Activated CD8-positive, alpha-beta memory T cell treated with anti-CD3 and anti-CD28 coated beads, Interleukin-2, amount 50 U/mL, for 1 hour (primary cell): Measurements from ENCODE around the gene GMPPA.

Experiments used
- DNase-seq: peaks from one replicate; pipeline ENCODE4 v3.0.0-alpha.2; 2020; ENCODE audit errors: extremely low read depth

The GMPPA gene

DNA sequence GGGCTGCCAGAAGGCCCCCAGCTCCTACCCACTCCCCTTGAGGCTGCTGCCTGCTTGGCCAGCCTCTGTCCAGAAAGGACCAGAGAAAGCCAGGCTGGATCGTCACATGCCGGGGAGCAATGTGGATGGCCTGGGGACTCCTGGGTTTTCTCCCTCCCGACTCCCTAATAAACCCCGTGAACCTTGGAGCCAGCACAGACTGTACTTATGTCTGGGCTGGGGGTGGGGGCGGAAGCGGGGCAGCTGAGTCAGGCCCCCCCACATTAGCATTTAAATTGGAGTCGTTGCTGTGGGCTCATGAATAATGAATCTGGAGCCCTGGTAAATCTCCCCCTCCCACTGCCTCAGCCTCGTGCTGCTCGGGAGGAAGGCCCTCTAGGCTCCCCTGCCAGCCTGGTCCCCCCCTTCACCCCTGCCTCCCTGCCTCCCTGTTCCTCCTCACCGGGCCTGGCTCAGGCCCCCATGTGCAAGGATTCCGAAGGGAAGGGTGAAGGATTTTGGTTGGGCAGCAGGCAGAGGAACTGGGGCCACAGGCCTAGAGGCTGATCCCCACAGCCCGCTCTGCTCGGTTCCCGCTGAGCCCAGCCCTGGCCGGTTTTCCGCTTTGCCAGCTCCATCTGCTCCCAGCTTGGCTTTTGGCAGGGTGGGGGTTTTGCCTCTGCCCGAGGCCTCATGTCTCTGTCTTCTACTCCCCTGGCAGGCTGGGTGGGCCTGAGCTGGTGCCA, 8.3 kb downstream of the GMPPA start:
- DNase-seq = no peak

DNA sequence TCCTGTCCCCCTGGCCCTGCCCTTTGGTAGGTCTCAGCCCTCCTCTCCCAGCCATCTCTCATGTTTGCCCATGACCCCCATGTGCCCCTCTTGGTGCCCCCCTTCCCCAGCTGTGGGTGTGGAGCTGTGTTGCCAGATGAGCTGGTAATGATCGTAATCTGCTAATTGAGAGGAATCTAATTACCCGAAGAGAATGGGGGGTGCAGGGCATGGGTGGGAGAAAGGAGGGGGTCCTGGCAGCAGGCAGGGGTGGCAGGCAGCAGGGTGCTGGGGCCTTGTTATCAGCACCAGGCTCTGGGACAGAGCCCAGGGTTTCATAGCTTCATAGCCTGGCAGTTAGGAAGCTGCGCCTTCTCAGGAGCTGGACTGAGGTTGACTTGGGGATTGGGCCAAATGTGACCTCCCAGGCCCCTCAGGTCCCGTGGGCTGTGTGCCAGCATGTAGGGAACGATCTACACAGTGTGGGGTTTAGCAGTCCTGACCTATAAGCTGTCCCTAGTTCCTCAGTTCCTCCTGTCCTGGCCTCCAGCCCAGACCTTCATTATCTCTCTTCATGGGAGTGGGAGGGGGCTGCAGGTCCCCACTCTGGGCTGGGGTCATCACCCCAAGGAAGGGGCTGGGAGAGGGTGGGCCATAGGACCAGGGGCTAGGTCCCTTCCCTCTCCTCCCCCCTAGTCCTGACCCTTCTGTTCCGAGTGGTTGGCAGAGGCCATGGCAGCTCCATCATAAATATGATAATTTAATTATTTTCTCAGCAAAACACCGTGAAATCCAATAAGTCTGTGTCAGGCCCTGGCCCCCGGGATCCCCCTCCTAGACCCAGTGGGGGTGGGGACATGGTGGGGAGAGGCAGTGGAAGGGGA, 9.1 kb downstream of the GMPPA start:
- no peak for DNase-seq

DNA sequence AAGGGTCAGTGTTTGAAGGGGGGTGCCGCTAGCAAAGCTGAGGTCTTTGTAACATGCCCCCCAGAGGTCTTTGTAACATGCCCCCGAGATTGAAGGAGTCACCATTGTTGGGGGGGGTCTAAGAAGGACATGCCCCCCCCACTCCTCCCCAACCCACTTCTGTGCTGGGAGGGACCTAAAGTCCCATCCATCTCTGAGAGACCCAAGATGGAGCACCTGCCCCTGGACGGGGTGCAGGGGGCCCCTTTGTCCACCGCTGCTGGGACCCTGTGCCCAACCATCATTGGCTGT, 9.7 kb downstream of the GMPPA start:
- DNase-seq = no peak

DNA sequence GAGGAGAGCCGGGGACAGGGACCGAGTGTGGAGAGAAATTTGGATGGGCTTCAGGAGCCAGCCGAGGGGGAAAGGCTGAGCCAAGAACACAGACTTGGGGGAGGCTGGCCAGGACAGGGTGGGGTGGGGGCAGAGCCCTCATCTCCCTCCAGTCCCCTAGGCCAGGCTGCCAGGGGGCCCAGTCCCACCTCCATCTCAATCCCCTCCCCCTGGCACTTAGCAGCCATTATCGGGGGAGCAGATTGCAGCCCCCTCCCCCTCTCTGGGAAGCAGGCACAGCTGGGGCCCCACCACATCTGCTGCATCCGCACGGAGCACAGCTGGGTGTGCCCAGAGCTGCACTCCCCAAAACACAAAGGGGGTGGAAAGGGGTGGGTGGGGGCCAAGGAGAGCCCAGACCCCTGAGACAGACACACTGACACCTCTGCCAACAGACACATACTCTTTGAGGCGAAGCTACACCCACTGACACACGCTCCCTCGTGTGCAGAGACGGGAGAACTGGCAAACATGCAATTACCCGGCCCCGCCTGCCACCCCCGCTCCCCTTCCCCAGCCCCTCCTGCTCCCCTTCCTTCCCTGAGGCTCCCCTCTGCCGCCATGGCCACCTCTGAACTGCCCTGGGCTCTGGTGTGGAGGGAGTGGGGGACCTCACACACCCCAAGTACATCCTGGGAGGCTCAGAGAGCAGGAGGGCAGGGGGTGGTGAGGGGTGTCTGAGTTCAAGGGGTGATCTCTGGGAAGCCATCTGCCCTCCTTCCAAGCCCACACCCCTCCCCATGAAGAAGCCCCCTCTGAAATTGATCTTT, 10.5 kb downstream of the GMPPA start:
- no peak for DNase-seq

DNA sequence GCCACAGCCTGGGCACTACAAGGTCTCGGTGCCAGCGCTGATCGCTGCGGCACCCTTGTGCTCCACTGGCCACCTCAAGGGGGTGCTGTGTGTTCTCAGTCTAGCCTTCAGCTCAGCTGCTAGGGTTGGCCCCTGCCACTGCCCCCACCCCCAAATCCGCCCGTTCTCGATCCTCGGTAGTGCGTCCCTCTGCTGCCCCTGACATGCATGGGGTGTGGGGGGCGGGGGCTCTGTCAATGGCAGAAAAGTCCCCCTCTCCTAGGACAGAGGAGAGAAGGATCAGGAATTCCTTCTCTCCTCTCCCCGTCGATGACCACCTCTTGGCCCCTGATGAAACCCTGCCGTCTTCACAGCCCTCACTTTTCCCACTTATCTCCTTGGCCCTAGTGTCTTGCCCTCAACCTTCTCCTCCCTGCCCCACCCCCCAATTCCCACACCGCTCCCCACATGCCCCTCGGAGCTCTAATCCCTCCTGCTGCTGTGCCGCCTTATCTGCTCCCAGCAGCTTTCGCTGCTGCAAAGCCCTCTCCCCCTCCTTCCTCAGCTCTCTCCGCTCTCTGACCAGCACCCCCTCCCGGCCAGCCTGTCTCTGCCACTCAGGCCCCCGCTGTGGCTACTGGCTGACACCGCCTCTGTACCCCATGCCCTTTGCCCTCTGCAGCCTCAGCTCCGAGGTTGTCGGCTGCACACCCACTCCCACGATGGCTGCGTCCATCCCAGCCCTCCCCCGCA, 11.3 kb downstream of the GMPPA start:
- DNase-seq = no peak

DNA sequence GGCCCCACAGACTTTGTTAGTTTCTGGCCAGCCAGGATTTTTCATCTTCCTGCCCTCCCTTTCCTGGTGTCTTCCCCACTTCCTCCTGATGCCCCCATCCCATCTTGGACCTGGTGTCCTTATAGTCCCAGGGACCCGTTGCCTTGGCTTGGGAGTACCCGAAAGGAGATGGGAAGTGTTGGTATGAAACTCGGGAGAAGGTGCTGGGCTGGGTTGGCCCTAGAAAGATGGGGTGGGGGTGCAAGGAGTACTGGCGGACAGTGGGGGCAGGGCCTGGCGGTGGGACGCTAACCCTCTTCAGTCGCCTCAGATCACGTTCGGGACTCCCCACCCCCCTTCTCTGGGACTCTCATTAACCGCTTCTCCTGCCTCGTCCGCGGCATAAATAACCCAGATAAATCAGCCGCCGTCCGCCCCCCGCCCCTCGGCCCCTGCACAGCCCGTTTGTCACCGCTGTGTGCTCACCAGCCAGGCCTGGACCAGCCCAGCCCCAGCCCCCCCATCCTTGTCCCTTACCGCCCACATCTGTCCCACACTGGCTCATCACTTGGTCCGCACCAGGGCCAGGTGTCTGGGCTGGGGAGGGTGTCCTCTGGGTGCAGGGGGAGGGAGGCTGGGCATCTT, 11.9 kb downstream of the GMPPA start:
- DNase-seq = no peak

DNA sequence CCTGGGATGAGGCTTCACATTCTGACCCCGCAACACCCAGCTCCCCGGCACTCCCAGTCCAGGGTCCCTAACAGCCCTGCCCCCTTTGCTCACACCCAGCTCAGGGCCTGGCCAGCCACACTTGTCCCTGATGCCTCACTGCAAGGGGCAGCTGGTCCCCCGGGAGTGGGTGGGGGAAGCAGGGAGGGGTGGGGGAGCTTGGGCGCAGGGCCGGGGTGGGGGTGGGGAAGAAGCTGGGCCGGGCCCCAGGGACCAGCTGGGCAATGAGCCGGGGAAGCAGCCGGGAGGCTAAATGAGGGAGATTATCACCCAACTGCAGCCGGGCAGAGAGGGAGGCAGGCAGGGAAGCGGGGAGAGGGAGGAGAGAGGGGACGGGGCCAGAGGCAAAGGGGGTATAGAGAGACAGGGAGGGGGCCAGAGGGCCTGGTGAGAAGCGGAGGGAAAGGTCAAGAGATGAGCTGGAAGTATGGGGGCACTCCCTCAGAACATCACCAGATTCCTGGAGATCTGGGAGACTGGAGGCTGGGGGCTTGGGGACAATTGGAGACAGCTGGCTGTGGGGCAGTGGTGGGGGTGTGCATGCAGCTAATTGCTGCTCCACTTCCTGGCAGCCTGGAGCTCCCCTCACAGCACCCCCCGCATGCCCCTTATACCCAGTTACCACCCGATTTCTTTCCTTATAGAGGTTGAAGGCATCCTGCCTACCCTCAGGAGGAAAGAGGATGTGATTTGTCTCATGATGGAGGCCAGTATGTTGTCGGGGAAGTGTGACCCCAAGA, 13.0 kb downstream of the GMPPA start:
- no peak for DNase-seq

DNA sequence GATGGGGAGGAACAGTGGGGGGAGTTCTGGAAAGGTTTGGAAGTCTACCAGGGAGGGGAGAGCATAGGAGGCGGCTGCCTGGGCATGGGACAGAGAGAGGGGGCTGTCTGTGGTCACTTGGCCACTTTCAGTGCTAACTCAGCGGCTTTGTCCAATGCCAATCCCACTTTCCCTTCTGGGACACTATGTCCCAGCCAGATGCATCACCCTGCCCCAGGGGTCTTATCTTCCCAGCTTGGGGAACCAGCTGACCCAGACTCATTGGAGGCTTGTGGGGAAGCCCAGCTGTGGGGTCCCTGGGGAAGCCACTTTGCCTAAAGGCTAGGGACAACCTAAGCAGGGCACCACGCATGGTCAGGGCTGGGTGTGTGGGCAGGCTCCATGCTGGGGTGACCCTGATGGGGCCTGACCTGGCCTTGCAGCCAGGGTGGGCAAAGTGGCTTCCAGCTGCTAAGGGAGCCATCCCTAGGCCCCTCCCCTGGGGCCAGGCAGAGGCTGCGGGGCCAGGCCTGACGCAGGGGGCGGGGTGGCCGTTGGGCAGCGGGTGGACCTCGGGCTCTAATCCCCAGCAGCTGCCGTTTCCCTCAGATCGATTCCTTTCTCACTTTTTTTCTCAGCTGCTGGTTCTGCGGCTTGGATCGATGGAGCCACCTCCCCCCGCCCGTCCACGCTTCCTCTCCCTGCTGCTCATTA, 14.0 kb downstream of the GMPPA start:
- DNase-seq = no peak

DNA sequence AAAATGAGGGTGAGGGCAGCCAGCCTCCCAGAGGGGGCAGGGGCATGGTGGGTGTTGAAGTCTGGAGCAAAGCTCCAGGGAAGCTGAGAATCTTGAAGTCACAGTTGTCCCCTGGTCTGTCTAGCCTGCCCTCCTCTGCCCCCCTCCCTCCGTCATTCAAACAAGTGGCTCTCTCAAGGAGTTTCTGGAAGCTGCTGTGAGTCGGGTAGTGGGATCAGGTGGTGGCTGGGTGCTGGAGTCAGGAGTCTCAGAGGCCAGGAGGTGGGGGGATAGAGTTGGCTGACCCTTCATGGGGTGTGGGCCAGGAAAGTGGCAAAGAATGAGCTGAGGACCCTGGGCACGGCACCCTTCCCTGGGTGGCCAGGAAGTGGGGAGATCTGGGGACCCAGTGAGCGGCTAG, 15.1 kb downstream of the GMPPA start:
- DNase-seq = no peak

DNA sequence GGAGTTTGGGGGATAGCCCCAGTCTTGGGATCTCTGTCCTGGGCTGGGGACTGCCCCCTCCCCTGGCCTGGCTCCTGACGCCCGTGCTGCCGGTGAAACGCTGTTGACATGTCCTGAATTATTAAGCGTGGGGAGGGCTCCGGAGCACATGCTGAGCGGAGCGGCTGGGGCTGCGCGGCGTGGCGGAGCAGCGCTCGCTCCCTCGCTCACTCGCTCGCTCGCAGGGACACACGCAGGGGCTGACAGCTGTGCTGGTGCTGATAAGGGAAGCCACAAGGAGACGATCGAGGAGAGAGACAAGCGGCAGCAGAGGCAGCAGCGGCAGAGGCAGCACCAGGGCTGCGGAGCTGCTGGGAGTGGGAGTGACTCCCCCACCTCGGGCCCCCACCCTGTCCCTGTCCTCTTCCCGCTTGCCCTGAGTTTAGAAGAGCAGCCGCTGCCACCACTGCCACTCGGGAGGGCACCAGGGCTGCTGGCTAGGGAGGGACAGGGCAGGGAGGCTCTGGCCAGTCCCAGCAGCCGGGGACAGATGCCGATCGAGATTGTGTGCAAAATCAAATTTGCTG, 15.6 kb downstream of the GMPPA start, which contains the start of gene ASIC4:
Gene ASIC4 (plus strand): TSS at position 287 of the 566 bp plus-strand sequence. CDS start 243 bp downstream, at position 530.
- DNase-seq = no peak

DNA sequence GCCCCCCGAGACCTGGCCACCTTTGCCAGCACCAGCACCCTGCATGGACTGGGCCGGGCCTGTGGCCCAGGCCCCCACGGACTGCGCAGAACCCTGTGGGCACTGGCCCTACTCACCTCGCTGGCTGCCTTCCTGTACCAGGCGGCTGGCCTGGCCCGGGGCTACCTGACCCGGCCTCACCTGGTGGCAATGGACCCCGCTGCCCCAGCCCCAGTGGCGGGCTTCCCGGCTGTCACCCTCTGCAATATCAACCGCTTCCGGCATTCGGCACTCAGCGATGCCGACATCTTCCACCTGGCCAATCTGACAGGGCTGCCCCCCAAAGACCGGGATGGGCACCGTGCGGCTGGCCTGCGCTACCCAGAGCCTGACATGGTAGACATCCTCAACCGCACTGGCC, 16.1 kb downstream of the GMPPA start:
- no peak for DNase-seq

DNA sequence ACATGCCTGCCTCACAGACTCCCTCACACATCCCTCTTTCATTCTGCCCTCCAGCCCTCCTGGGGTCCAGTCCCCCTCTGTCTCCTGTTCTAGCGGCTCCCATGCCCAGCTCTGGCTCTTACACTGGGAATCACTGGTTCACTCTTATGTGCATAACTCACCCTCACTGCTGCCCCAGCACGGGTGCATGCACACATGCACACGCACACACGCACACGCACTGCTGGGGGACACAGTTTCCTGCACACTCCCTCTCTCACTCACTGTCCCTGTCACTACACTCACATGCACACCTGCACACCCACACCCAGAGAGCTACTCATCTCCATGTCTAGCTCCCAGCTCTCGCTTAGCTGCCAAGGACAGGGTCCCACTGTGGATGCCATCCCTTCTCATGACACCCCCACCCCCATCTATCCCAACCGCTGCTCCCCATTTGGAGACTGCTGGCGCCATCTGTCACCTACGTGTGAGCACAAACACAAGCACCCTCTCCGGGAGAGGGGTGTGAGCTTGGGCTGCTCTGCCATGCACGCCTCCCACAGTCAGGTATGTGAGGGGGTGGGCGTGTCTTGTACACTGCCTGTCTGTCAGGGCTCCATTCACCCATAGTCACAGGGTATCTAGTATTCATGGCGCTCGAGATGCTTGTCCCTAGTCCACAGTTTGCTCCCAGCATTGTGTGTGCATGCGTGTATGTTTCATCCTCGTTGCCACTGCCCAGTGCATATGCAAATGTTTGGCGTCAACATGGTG, 17.4 kb downstream of the GMPPA start:
- no peak for DNase-seq

DNA sequence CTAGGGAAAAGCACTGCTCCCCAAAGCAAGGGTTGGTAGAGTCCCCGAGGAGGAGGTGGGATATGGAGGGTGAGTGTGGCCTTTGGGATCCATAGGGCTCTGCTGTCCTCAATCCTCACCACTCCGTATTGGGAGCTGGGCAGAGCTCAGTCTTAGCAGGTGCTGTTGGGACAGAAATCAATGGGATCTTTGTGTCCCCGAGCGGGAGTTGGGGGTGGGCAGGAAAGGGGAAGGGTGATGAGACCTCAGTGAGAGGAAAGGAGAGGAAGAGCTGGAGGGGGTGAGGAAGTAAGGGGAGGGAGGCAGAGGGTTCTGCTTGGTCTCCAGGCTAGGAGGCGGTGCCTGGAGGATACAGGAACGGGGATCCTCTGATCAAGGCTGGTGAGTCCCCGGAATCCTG, 18.2 kb downstream of the GMPPA start:
- no peak for DNase-seq

DNA sequence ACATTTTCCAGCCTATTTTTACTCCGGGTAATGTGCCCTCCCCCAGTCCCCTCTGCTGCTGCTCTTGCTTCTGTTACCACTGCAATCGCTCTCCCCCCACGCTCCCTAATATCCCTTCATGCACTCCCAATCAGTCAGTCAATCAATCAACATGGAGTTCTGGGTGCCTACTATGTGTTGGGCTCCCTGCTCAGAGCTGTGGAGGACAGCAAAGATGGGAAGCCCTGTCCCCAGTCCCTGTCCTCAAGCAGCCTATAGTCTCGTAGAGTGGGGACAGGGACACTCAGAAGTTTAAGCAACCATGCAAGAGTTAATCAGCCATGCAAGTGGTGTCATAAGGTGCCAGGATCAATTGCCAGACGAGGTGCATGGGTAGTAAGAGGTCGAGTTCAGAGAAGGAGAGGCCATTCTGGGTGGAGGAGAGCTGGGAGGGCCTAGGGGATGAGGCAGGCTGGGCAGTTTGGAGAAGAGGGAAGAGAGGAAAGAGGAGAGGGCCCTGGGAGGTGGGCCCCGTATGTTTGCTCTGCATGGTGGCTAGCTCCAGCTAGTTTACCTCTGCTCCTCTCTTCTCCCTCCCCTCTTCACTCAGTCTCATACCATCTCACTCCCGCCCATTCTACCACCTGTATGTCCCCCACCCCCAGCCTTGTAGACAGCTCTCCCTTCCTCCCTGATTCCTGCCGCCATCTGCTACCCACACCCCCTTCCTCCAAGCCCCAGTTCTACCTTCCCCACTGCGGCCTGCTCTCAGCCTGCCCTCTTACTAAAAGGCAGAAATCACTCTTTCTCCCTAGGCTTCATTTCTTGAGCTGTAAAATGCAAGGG, 19.5 kb downstream of the GMPPA start:
- DNase-seq = no peak

DNA sequence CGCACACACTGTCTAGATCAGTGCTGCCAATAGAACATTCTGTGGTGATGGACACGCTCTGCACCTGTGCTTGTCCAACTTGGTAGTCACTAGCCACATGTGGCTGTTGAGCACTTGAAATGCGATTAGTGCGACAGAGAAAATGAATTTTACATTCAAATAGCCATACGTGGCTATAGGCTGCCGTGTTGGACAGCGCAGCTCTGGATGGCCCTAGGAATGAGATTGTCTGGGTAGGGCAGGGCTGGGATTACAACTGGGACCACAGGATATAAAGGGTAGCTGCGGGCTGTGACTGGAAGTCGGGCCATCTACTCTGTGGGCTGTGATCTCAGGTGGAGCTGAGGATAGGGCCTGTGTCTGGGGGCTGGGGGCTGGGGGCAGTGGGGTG, 20.8 kb downstream of the GMPPA start:
- no peak for DNase-seq

DNA sequence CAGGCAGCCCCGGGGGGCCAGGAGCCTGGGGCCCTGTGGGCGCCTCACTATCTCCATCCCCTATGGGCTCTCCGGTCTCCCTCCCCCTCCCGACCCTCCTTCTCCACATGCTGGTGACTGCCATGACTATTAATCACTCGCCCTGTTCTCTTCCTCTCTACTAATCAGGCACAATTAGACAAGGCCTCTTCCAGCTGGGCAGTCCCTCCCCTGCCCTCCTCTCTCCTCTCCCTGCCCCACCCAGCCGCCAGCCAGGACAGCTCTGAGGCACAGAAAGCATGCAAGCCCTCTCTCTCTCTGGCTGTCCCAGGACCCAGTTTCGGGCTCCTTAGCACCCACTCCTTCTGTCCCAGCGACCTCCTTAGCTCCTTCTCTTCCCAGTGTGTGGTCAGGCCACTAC, 21.4 kb downstream of the GMPPA start:
- no peak for DNase-seq

DNA sequence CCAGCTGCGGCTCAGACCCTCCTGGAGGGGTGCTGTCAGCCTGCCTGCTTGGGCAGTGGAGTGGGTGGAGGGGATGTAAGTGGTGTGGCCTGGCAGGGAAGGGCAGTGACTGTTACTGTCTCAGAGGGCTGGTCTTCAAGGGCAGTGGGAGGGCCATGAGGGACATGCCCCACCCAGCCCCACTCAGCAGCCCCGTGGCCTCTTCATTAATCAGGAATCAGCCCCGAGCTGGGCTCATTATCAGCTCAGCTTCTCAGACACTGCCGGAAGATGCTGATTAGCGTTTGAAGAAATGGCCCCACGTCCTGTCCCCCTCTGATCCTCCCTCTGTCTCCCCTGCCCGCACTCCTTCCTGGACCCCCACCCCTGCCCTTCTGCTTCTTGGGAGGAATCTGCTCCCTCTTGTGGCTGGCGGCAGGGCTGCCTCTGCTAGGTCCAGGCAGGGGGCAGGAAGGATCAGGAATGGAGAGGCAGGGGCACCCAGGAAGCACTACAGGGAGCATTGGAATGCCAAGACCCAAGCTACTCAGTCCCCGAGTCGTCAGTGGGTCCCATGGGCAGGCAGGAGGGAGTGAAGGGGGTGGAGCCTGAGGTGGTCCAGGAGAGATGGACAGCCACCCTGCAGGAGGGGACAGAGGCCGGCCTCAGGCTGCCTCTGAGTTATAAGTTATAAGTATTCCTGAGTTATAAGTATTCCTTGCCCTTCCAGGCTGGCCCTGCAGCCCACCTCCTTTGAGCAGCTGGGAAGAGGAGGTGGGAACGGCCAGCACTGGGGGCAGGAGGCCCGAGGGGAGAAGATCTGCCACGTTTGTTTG, 22.6 kb downstream of the GMPPA start:
- no peak for DNase-seq
